Measurements from ENCODE around the gene HOXB3. TPM values are rescaled to one million over a fixed set of nuclear protein-coding genes. Genes with fewer than 3 reads are reported as not detected.

Gene HOXB3
- total RNA-seq, 1 donor from 2014 or later, result 0.57 TPM

DNA sequence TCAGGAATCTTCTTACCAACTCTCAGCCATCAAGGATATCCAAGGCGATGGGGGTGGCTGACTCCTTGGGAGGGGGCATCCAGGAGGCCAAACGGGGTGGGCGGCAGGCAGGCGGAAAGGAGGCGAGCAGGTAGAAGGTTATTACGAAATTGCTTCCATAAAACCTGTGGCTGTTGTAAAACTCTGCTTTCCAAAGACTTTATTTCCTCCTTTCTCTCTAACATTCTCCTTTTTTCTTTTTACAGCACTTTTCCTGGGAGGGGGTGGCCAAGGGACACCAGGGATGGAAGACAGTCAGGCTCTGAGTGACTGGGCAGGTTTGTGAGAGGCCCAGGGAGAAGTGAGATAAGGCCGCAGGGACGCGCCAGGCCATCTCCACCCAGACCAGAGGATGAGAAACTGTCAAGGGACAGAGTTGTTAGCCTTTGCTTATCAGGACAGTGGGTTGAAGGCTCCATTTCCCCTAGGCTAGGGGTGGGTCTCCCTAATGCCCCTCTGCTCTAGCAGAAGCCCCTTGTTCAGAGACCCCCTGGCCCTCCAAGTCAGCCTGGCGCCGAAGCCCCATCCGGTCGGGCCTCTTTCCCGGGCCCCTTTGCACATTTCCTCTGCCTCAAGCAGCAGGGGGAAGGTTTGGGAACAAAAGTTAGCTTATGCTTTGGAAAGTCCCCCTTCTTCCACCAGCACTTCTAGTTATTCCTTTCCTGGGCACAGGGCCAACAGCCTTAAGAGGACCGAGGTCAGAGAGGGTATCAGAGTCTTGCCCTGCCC is 41.1 kb upstream of the HOXB3 start:
- TF ChIP-seq, protein P1, sequence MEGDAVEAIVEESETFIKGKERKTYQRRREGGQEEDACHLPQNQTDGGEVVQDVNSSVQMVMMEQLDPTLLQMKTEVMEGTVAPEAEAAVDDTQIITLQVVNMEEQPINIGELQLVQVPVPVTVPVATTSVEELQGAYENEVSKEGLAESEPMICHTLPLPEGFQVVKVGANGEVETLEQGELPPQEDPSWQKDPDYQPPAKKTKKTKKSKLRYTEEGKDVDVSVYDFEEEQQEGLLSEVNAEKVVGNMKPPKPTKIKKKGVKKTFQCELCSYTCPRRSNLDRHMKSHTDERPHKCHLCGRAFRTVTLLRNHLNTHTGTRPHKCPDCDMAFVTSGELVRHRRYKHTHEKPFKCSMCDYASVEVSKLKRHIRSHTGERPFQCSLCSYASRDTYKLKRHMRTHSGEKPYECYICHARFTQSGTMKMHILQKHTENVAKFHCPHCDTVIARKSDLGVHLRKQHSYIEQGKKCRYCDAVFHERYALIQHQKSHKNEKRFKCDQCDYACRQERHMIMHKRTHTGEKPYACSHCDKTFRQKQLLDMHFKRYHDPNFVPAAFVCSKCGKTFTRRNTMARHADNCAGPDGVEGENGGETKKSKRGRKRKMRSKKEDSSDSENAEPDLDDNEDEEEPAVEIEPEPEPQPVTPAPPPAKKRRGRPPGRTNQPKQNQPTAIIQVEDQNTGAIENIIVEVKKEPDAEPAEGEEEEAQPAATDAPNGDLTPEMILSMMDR (IDR thresholded peaks at IDR 0.05), result no peak
- H3K4me1 Mint-ChIP-seq (ENCODE audit: low read depth), result peaks cover 3% of the 10 kb centered on the region
- H3K9me3 Mint-ChIP-seq (ENCODE audit: low read depth), result no peaks in the 10 kb centered on the region
- no peak for DNase-seq (ENCODE audit: low spot score)
- H3K36me3 Mint-ChIP-seq (ENCODE audit: low read depth), result peaks cover 1% of the 10 kb centered on the region
- no peak overlapping the region for H3K4me3 Mint-ChIP-seq (ENCODE audit: unreplicated experiment)
- no peak overlapping the region for H3K27ac Mint-ChIP-seq (ENCODE audit: unreplicated experiment)
- peaks cover 89% of the 10 kb centered on the region for H3K27me3 Mint-ChIP-seq (ENCODE audit: low read depth)

GRCh38 chr17:48630009-48630924 is 40.2 kb upstream of the HOXB3 start:
- Mint-ChIP-seq H3K9me3 (ENCODE audit: low read depth) (no peaks in the 10 kb centered on the region), H3K27me3 (ENCODE audit: low read depth) (peaks cover 84% of the 10 kb centered on the region), H3K4me3 (ENCODE audit: unreplicated experiment) (no peak overlapping the region), H3K4me1 (ENCODE audit: low read depth) (peaks cover 8% of the 10 kb centered on the region), H3K27ac (ENCODE audit: unreplicated experiment) (no peak overlapping the region), H3K36me3 (ENCODE audit: low read depth) (peaks cover 1% of the 10 kb centered on the region)
- TF ChIP-seq, protein P1 (IDR thresholded peaks at IDR 0.05), result no peak
- DNase-seq (ENCODE audit: low spot score), result no peak

DNA sequence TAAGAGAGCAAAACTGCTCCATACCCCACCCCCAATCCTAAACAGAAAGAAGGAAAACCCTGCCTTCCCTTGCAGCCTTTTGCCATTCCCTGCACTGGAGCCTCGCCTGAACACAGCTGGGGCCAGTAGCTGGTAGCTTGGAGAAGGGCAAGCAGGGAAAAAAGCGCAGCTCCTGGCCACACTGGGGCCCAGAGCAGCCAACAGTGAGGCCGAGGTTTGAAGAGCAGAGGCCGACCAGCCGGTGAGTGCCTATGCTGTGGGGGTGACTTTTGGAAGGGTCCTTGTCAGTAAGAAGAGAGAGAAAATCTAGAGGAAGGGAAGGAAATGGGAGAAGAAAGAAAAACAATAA is 39.3 kb upstream of the HOXB3 start:
- Mint-ChIP-seq H3K4me3 (ENCODE audit: unreplicated experiment) (no peak overlapping the region), H3K27ac (ENCODE audit: unreplicated experiment) (no peak overlapping the region), H3K9me3 (ENCODE audit: low read depth) (no peaks in the 10 kb centered on the region), H3K36me3 (ENCODE audit: low read depth) (peaks cover 1% of the 10 kb centered on the region), H3K4me1 (ENCODE audit: low read depth) (peaks cover 8% of the 10 kb centered on the region), H3K27me3 (ENCODE audit: low read depth) (peaks cover 78% of the 10 kb centered on the region)
- TF ChIP-seq, protein P1 (IDR thresholded peaks at IDR 0.05), result no peak
- DNase-seq (ENCODE audit: low spot score), result no peak

- Mint-ChIP-seq H3K27ac (ENCODE audit: unreplicated experiment) (no peak overlapping the region), H3K36me3 (ENCODE audit: low read depth) (peaks cover 1% of the 10 kb centered on the region), H3K4me1 (ENCODE audit: low read depth) (peaks cover 8% of the 10 kb centered on the region), H3K27me3 (ENCODE audit: low read depth) (peaks cover 79% of the 10 kb centered on the region), H3K9me3 (ENCODE audit: low read depth) (no peaks in the 10 kb centered on the region), H3K4me3 (ENCODE audit: unreplicated experiment) (no peak overlapping the region)
- no peak for DNase-seq (ENCODE audit: low spot score)
- TF ChIP-seq, protein P1 (IDR thresholded peaks at IDR 0.05), result no peak
Measured at GRCh38 chr17:48628649-48629410, 38.8 kb upstream of the HOXB3 start.
